K562 treated with DMSO at 1 percent for 24 hours (cell line): Measurements from ENCODE around the gene RAD51AP1. TPM values are rescaled to one million over a fixed set of nuclear protein-coding genes. Genes with fewer than 3 reads are reported as not detected.

ENCODE experiments used
- total RNA-seq: library from RNA; unstranded; fragments of 300-600 nt; gene quantifications from 2 replicates; pipeline ENCODE4 v1.2.3, GENCODE V29; 2022; ENCODE audit warnings: low read depth; ENCODE audit not compliant: insufficient read depth

Gene RAD51AP1, protein sequence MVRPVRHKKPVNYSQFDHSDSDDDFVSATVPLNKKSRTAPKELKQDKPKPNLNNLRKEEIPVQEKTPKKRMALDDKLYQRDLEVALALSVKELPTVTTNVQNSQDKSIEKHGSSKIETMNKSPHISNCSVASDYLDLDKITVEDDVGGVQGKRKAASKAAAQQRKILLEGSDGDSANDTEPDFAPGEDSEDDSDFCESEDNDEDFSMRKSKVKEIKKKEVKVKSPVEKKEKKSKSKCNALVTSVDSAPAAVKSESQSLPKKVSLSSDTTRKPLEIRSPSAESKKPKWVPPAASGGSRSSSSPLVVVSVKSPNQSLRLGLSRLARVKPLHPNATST
- total RNA-seq, result 32.8 and 38.4 TPM in 2 replicates

GRCh38 chr12:4538207-4539160 is at the start of gene RAD51AP1:
Gene RAD51AP1 (plus strand): TSS chr12:4538890. CDS start chr12:4538940, 50 bp downstream.

GRCh38 chr12:4562034-4562657 is 23.5 kb downstream of the RAD51AP1 start, which contains the start of gene DYRK4:
Gene DYRK4 (plus strand): TSS chr12:4562208. CDS start chr12:4562246, 38 bp downstream.

Other genes starting within 250 kb of the RAD51AP1 start
- gene TIGAR, start 217.7 kb upstream of the RAD51AP1 start, total RNA-seq, result 0.32 and 1.4 TPM in 2 replicates
- not detected in 2 replicates for gene FGF23, start 159.2 kb upstream of the RAD51AP1 start, total RNA-seq
- not detected in 2 replicates for gene FGF6, start 93.1 kb upstream of the RAD51AP1 start, total RNA-seq
- 11.7 and 13.5 TPM in 2 replicates for gene DYRK4, start 23.3 kb downstream of the RAD51AP1 start, total RNA-seq
- 1.7 and 2.2 TPM in 2 replicates for gene AKAP3, start 110.2 kb downstream of the RAD51AP1 start, total RNA-seq
- 19.1 and 21.1 TPM in 2 replicates for gene NDUFA9, start 110.2 kb downstream of the RAD51AP1 start, total RNA-seq
- 1.9 TPM in 2 replicates for gene GALNT8, start 181.5 kb downstream of the RAD51AP1 start, total RNA-seq